ENCODE measurements around the gene CC2D2A.

DNA sequence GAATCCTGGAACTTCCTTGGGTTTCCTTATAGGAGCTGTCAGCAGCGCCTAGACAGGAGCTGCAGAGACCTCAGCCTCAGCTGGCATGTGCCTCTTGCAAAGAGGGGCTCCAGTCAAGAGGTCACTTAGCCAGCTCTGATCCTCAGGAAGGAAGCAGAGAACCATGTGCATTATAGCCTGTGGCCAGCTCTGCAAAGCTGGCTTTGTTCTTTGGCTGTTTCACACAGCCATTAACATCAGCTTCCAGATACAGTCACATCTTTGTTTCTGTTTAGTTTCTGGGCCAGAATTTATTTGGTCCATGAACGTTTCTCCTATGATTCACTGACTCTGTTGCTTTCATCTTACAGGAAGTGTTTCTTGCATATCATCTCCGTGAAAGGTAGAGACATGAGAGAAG is 92.4 kb downstream of the CC2D2A start:
- TF ChIP-seq CBFB (CRISPR knock-in tag; IDR thresholded peaks at IDR 0.05; ENCODE audit: low read depth), result no peak
- TF ChIP-seq, protein P1, sequence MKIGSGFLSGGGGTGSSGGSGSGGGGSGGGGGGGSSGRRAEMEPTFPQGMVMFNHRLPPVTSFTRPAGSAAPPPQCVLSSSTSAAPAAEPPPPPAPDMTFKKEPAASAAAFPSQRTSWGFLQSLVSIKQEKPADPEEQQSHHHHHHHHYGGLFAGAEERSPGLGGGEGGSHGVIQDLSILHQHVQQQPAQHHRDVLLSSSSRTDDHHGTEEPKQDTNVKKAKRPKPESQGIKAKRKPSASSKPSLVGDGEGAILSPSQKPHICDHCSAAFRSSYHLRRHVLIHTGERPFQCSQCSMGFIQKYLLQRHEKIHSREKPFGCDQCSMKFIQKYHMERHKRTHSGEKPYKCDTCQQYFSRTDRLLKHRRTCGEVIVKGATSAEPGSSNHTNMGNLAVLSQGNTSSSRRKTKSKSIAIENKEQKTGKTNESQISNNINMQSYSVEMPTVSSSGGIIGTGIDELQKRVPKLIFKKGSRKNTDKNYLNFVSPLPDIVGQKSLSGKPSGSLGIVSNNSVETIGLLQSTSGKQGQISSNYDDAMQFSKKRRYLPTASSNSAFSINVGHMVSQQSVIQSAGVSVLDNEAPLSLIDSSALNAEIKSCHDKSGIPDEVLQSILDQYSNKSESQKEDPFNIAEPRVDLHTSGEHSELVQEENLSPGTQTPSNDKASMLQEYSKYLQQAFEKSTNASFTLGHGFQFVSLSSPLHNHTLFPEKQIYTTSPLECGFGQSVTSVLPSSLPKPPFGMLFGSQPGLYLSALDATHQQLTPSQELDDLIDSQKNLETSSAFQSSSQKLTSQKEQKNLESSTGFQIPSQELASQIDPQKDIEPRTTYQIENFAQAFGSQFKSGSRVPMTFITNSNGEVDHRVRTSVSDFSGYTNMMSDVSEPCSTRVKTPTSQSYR (CRISPR knock-in tag; IDR thresholded peaks at IDR 0.05), result no peak
- TF ChIP-seq JUN (CRISPR knock-in tag; IDR thresholded peaks at IDR 0.05), result no peak

Data from WTC11 (cell line).